Measurements from ENCODE around the gene PSMD6.
A peak's percentile ranks its signal among the peaks of the same experiment; 100 is the strongest.

Gene PSMD6

GRCh38 chr3:63968612-63969350 lies 54.5 kb downstream of the PSMD6 start:
- Mint-ChIP-seq H3K9me3 (no peaks in the 10 kb centered on the region), H3K36me3 (peaks cover 22% of the 10 kb centered on the region), H3K27me3 (no peaks in the 10 kb centered on the region), H3K4me1 (peaks cover 62% of the 10 kb centered on the region), H3K4me3 (peak overlapping the region; percentile 73), H3K27ac (peak overlapping the region; percentile 84)
- ATAC-seq = no peak

GRCh38 chr3:63967675-63968611 lies 55.4 kb downstream of the PSMD6 start:
- H3K27me3 Mint-ChIP-seq = no peaks in the 10 kb centered on the region
- H3K36me3 Mint-ChIP-seq = peaks cover 21% of the 10 kb centered on the region
- peak; percentile 58 for ATAC-seq
- H3K9me3 Mint-ChIP-seq = no peaks in the 10 kb centered on the region
- peak overlapping the region; percentile 73 for H3K4me3 Mint-ChIP-seq
- peak overlapping the region; percentile 84 for H3K27ac Mint-ChIP-seq
- H3K4me1 Mint-ChIP-seq = peaks cover 55% of the 10 kb centered on the region

GRCh38 chr3:63966871-63967270 lies 56.4 kb downstream of the PSMD6 start:
- Mint-ChIP-seq H3K27ac (no peak overlapping the region), H3K36me3 (peaks cover 15% of the 10 kb centered on the region), H3K4me1 (peaks cover 55% of the 10 kb centered on the region), H3K4me3 (no peak overlapping the region), H3K27me3 (no peaks in the 10 kb centered on the region), H3K9me3 (no peaks in the 10 kb centered on the region)
- ATAC-seq = no peak

- peaks cover 50% of the 10 kb centered on the region for H3K4me1 Mint-ChIP-seq
- ATAC-seq = no peak
- H3K27ac Mint-ChIP-seq = no peak overlapping the region
- no peak overlapping the region for H3K4me3 Mint-ChIP-seq
- no peaks in the 10 kb centered on the region for H3K27me3 Mint-ChIP-seq
- no peaks in the 10 kb centered on the region for H3K9me3 Mint-ChIP-seq
- peaks cover 12% of the 10 kb centered on the region for H3K36me3 Mint-ChIP-seq
Observed at GRCh38 chr3:63966007-63966406, 57.3 kb downstream of the PSMD6 start.

- H3K9me3 Mint-ChIP-seq = no peaks in the 10 kb centered on the region
- H3K36me3 Mint-ChIP-seq = peaks cover 5% of the 10 kb centered on the region
- ATAC-seq = no peak
- H3K4me3 Mint-ChIP-seq = no peak overlapping the region
- H3K27me3 Mint-ChIP-seq = no peaks in the 10 kb centered on the region
- H3K27ac Mint-ChIP-seq = no peak overlapping the region
- H3K4me1 Mint-ChIP-seq = peaks cover 49% of the 10 kb centered on the region
Observed at GRCh38 chr3:63964681-63965485, 58.4 kb downstream of the PSMD6 start.

- Mint-ChIP-seq H3K4me1 (peaks cover 40% of the 10 kb centered on the region), H3K9me3 (no peaks in the 10 kb centered on the region), H3K27me3 (no peaks in the 10 kb centered on the region), H3K27ac (no peak overlapping the region), H3K4me3 (no peak overlapping the region), H3K36me3 (peaks cover 5% of the 10 kb centered on the region)
- no peak for ATAC-seq
Observed at GRCh38 chr3:63963496-63963895, 59.8 kb downstream of the PSMD6 start.

- no peak overlapping the region for H3K4me3 Mint-ChIP-seq
- no peak overlapping the region for H3K27ac Mint-ChIP-seq
- H3K9me3 Mint-ChIP-seq = no peaks in the 10 kb centered on the region
- peak; percentile 68 for ATAC-seq
- H3K4me1 Mint-ChIP-seq = peaks cover 29% of the 10 kb centered on the region
- H3K36me3 Mint-ChIP-seq = peaks cover 5% of the 10 kb centered on the region
- H3K27me3 Mint-ChIP-seq = no peaks in the 10 kb centered on the region
Observed at GRCh38 chr3:63961891-63962290, 61.4 kb downstream of the PSMD6 start.
